SK-N-SH treated with all-trans-retinoic acid at 6 μM for 48 hours (cell line): ENCODE data around the gene ANKLE2.

Experiments
- ARNTL ChIP-seq: fragments of 450-650 bp; formaldehyde crosslinking; IDR thresholded peaks from 2 replicates; pipeline ENCODE4 v1.5.0; 2020; ENCODE audit warnings: low read depth, mild to moderate bottlenecking, moderate library complexity, borderline replicate concordance
- GLIS3 ChIP-seq: fragments of 250-450 bp; sonication (Bioruptor Pico); IDR thresholded peaks from 2 replicates; pipeline ENCODE4 v1.5.0; 2020; ENCODE audit warnings: mild to moderate bottlenecking, moderate library complexity
- OSR1 ChIP-seq: fragments of 250-450 bp; sonication (Bioruptor Pico); IDR thresholded peaks from 2 replicates; pipeline ENCODE4 v1.8.0; 2022; ENCODE audit warnings: moderate library complexity, mild to moderate bottlenecking, inconsistent platforms
- PPARA ChIP-seq: fragments of 250-450 bp; sonication (Bioruptor Pico); IDR thresholded peaks from 2 replicates; pipeline ENCODE4 v1.5.0; 2020; ENCODE audit warnings: mild to moderate bottlenecking, borderline replicate concordance
- RARB ChIP-seq: fragments of 250-450 bp; sonication (Bioruptor Pico); IDR thresholded peaks from 2 replicates; pipeline ENCODE4 v1.8.0; 2021; ENCODE audit warnings: mild to moderate bottlenecking, moderate library complexity
- ZFP3 ChIP-seq: fragments of 250-450 bp; sonication (Bioruptor Pico); IDR thresholded peaks from 2 replicates; pipeline ENCODE4 v1.5.0; 2020; ENCODE audit warnings: mild to moderate bottlenecking, moderate library complexity
- ZFP30 ChIP-seq: fragments of 450-650 bp; formaldehyde crosslinking; IDR thresholded peaks from 2 replicates; pipeline ENCODE4 v1.5.0; 2022; ENCODE audit warnings: mild to moderate bottlenecking, moderate library complexity
- ZNF70 ChIP-seq: fragments of 450-650 bp; formaldehyde crosslinking; IDR thresholded peaks from 2 replicates; pipeline ENCODE4 v1.5.0; 2020; ENCODE audit warnings: mild to moderate bottlenecking, moderate library complexity
- ZNF8 ChIP-seq: fragments of 450-650 bp; formaldehyde crosslinking; IDR thresholded peaks from 2 replicates; pipeline ENCODE4 v1.5.0; 2020; ENCODE audit warnings: mild to moderate bottlenecking, moderate library complexity
- TF ChIP-seq, protein P1 (sequence below): fragments of 250-450 bp; sonication (Bioruptor Pico); IDR thresholded peaks from 2 replicates; pipeline ENCODE4 v1.8.0; 2020; ENCODE audit warnings: mild to moderate bottlenecking, moderate library complexity, borderline replicate concordance
- TF ChIP-seq, protein P2 (sequence below): fragments of 250-450 bp; sonication (Bioruptor Pico); IDR thresholded peaks from 2 replicates; pipeline ENCODE4 v1.5.1; 2020; ENCODE audit warnings: low read depth, mild to moderate bottlenecking, moderate library complexity

DNA sequence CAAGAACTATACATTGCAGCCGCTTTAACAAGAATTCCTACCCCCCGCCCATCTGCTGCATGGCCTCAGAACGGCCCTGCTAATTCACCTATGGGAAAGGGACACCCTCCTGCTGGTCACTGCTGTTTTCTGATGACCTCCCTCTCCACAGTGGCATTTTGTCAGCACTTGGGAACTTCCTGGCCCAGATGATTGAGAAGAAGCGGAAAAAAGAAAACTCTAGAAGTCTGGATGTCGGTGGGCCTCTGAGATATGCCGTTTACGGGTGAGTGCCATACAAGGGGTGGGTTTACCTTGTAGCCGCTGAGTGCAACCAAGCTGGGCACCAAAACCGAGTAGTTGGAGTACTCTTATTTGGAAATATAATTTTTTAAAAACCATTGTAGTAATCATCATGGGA lies 71.5 kb downstream of the ANKLE2 start:
- TF ChIP-seq, protein P1, sequence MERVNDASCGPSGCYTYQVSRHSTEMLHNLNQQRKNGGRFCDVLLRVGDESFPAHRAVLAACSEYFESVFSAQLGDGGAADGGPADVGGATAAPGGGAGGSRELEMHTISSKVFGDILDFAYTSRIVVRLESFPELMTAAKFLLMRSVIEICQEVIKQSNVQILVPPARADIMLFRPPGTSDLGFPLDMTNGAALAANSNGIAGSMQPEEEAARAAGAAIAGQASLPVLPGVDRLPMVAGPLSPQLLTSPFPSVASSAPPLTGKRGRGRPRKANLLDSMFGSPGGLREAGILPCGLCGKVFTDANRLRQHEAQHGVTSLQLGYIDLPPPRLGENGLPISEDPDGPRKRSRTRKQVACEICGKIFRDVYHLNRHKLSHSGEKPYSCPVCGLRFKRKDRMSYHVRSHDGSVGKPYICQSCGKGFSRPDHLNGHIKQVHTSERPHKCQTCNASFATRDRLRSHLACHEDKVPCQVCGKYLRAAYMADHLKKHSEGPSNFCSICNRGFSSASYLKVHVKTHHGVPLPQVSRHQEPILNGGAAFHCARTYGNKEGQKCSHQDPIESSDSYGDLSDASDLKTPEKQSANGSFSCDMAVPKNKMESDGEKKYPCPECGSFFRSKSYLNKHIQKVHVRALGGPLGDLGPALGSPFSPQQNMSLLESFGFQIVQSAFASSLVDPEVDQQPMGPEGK (CRISPR knock-in tag) = no peak
- TF ChIP-seq PPARA (CRISPR knock-in tag) (no peak), RARB (CRISPR knock-in tag) (no peak), ZFP3 (CRISPR knock-in tag) (no peak), ZFP30 (CRISPR knock-in tag) (no peak), ARNTL (CRISPR knock-in tag) (no peak), OSR1 (CRISPR knock-in tag) (no peak), ZNF70 (CRISPR knock-in tag) (no peak), GLIS3 (CRISPR knock-in tag) (no peak), ZNF8 (CRISPR knock-in tag) (no peak)
- TF ChIP-seq, protein P2, sequence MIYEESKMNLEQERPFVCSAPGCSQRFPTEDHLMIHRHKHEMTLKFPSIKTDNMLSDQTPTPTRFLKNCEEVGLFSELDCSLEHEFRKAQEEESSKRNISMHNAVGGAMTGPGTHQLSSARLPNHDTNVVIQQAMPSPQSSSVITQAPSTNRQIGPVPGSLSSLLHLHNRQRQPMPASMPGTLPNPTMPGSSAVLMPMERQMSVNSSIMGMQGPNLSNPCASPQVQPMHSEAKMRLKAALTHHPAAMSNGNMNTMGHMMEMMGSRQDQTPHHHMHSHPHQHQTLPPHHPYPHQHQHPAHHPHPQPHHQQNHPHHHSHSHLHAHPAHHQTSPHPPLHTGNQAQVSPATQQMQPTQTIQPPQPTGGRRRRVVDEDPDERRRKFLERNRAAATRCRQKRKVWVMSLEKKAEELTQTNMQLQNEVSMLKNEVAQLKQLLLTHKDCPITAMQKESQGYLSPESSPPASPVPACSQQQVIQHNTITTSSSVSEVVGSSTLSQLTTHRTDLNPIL (CRISPR knock-in tag) = no peak
